GM18867 (cell line): Measurements from ENCODE around the gene CHDH.

Source experiments
- ATAC-seq: cut with Tn5 transposase; IDR thresholded peaks from one replicate; pipeline ENCODE4 v1.9.1; 2021; ENCODE audit warnings: mild to moderate bottlenecking, moderate library complexity; ENCODE audit not compliant: unreplicated experiment

CHDH gene

DNA sequence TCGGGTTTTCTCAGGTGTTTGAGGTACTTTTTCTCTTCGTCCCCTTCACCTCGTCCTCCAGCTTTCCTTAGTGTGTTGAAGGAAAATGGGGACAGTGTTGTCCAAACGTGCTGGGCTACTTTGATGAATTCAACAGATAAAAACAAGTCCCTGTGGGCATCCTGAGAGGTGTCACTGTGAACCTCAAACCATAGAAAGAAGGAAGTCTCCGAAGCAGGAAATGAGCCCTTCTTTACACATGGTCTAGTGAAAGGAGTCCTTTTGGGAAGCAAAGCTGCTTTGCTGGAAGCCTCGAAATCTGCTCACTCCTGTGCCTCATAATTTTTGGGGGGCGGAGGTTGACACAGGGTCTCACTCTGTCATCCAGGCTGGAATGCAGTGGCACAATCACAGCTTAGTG, 10.7 kb upstream of the CHDH start:
- no peak for ATAC-seq

DNA sequence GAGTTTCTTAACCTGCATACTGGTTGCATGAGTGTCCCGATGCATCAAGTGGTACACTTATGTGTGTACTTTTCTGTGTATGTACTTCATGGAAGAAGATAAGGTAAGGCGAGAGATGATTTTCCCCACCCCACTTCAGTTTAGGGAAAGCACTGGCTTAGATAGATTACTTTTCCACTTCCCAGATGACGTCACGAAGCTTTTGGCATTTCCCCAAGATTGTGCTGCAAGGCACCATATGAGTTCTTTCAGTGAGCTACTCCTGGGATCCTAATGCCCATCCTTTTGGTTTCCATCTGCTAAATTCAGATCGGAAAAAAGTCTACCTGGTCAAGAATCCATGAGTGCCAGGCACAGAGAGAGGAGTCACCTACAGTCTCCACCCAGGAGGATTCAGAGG, 4.7 kb upstream of the CHDH start:
- ATAC-seq: no peak

DNA sequence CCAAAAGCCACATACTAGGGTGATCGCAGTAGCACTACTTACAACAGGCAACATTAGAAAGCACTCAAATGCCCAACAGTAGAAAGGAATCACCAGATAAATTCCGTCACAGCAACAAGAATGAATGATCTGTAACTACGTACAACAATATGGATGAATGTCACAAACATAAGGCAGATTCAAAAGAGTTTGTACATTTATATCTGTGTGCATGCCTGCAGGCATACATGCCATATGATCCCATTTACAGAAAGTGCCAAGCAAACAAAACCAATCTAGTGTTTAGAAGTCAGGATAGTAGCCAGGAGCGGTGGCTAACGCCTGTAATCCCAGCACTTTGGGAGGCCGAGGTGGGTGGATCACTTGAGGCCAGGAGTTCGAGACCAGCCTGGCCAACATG, 3.7 kb upstream of the CHDH start:
- ATAC-seq: no peak

DNA sequence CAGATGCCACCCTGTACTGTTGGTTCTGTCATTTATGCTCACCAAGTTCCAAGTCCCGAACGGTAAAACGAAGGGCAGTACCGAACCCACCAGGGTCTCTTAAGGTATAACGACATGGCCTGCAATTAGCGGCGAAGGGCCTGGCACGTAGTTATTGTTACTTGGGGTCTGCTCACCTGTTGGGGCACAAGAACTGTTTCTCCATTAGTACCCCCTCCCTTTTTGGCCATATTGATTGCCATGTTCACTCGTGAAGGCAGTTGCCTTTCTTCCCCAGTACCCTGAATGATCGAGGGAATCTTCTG, 584 bp upstream of the CHDH start:
- ATAC-seq: no peak

DNA sequence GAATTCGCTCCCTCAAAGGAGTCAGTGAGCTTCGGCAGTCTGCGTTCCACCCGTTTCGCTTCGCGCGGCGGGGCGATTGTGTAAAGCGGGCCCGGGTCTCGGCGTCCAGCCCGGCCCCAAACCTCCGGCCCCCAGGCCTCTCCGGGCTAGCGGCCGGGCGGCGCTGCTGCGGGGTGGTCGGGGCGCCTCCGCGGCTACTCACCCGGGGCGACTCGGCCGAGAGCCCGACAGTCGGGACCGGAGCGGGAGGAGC, 412 bp downstream of the CHDH start:
- no peak for ATAC-seq

DNA sequence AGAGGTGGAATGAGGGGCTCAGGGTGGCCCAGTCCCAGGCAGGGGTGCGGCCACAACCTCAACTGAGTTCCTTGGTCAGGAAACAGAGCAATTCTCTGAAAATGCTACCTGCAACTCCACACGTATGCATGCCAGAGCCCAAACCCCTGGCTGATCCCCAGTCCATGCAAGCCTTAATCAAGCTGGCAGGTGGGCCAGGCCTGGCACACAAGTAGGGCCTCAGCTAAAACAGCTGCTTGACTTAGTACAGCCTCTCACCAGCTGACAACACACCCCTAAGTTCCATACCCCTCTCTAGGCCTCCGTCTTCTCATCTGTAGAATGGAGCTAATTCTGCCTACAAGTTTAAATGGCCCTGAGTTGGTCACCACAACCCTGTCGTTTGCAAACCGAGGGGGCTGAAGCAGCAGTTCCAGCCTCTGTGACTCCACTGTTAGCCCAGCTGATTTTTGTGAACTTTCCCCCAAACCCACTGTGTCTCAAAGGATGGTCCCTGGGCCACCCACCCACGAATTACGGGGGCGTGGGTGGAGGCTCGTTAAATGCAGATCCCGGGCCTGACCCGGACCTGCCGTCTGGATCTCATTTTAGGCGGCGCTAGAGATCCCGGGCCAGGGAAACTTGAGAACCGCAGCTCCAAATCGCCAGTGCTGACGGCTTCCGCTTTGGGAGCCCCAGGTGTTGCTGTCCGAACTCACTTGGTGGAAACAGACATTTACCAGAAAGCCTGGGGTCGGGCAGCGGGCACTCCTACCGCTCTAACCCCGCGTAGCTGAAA, 927 bp downstream of the CHDH start:
- peak; percentile 9 for ATAC-seq

DNA sequence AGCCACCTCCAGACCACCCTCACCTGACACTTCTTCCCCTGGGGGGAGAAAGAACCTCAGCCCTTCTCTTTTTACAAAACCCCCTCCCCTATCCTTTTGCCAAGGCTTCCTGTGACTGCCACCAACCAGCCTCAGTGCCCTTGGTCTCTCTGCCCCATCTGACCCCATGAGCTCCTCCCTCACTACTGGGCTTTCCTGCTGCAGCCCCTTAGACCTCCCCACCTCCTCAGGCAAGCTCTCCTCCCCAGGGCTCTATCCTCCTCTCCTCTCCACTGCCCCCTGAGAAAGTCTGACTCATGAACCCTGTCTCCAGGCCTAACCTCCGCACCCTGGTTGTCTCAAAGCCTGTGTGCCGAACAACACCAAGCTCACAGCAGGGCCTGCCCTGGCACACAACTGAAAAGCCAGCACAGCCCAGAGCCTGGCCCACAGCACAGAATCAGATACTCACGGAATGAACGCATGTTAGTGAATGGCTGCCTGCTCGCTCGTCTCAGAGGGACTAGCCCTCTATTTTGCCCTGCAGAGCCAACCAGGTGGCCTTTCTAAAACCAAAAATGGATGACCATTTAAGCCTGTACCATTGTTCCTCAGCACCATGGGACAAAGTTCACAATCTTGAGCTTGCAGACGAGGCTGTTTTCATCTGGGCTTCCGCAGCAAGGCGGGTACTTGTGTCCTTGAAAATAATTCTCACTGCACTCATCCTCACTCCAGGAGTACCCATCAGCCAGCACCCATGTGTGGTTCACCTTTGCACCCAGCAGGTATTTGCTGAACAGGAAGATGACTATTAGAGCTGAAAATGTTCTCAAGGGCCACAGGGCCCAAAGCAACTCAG, 1.7 kb downstream of the CHDH start:
- no peak for ATAC-seq

DNA sequence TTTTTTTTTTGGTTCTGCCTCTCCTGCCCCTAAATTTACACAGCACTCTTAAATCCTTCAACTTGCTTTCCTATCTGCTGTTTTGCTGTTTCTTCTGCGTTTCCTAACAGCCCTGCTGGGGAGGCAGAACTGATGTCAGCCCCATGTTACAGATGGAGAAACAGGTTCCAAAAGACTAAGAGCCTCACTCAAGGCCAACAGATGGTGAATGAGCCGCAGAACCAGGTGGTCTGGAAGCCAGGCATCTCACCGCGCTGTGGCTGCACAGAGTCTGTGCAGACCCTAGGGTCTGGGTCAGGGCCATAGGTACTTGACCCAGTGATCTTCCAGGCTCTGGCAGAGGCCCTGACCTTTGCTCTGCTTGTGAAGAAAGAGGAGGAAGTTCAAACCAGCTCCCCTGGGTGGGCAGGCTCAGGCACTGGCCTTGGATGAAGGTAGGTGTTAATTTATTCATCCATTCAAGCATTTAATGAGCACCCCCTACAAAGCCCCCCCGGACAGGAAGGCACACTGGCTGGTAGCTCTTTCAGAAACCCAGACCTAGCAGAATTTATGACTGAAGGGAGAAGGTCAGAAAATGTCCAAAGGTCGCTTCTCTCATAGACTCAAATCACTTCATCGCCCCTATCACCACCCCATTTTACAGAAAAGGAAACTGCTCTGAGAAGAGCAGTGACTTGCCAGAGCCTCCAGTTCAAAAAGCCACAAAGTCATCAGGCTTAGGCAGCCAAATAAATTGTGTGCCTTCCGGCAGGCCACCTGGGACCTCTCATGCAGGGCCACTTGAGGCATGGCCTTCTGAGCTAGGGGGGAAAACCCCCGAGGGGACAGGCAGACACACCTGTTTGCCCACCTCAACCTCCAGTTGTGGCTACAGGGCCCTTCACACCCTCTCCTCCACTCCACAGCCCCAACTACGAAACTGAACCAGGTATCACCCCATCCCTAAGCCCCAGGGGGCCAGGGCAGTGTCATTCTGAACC, 2.7 kb downstream of the CHDH start:
- peak; percentile 46 for ATAC-seq

DNA sequence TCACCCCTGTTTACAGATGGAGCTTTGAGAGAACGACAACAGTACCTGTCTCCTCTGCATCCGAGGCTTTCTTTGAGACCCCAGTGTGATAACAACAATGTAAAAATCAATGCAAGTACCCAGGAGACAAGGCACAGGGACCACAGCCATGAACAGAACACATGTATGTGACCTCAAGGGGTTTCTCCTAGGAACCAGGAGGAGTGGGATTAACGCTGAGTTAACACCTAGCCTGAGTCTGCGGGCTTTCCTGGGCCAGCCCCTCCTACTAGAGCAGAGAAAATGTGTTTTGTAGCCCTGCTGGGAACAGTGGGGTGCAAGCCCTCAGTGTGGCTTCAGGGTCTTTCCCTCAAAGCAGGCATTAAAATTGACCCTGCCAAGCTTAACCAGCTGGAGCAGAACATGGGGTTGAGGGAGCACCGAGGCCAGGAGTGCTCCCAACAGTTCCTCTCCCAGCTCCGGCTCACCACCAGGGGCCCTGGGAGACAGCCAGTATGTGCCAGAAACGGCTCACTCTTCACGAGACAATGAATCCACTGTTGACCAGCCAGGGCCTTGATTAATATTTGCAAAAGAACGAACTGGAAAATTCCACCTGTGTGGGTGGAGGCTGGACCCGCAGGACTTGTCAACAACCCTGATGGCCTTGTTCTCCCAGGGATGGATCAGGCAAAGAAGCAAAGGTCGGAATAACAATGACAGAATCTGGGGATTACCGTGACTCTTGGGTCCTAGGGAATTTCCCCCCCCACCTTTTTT, 3.6 kb downstream of the CHDH start:
- no peak for ATAC-seq

DNA sequence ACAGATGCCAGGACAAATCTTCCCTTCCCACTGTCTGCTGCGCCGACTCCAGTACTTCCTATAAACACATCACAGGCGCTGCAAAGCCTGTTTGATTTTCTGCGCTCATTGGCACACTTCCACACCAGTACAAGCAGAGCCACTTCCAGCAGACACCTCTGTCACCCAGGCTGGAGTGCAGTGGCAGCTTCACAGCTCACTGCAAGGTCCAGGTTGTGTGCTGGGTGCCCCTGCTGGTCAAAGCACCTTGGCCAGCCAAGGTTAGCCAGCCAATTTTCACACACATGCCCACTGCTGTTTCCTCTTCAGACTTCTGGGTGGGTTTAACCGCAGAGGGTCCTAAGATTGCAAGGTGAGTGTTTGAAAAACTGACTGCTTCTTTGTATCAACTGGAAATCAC, 4.9 kb downstream of the CHDH start:
- ATAC-seq: no peak

DNA sequence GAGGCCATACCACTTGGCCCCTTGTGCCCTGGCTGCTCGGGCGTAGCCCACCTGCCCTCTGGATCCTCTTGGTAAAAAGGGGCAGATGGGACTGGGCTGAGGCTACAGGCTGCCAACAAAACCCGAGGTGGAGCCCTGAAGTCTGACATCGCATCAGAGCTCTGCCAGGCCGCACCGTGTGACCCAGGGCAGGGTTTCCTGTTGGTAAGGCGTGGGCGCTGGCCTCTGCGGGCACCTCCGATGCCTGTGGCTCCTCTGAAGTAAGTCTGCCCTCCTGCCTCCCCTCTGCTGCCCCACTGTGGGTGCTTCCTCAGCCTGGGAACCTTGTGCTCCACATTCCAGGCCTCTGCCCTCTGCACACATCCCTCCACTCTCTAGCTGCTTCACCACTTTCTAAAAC, 8.9 kb downstream of the CHDH start:
- no peak for ATAC-seq

DNA sequence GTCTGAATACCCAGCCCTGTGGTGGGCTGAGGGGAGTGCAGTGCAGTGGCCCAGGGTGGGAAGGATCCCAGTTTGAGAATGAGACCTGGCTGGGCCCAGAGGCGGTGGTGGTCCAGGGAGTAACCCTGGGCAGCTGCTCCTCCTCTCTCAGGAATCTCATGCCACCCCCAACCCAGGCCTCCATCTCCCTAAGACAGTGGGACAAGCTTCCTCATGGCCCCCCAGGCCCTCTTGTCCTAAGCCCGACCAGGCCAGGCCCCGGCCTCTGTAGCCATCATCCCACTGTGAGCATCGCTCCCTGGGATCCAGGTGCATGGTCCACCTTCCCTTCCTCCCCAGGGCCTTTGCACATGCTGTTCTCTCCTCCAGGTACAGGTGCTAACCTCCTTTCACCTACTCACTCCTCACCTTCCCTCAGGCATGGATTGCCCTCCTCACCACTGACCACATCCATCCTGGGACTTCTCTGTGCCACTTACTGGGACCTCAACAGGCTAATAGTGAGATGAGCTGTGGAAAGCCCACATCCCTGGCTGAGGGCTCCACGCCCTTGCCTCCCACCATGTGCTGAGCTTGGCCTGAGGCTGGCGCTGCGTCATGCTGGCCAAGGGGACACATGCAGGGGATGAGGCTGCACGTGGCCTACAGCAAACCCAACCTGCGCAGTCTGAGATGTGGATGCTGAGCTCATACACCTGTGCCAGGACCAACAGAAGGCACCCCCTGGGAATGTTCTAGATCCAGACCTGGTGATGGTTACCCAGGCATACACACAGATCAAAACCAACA, 9.9 kb downstream of the CHDH start:
- ATAC-seq: no peak

DNA sequence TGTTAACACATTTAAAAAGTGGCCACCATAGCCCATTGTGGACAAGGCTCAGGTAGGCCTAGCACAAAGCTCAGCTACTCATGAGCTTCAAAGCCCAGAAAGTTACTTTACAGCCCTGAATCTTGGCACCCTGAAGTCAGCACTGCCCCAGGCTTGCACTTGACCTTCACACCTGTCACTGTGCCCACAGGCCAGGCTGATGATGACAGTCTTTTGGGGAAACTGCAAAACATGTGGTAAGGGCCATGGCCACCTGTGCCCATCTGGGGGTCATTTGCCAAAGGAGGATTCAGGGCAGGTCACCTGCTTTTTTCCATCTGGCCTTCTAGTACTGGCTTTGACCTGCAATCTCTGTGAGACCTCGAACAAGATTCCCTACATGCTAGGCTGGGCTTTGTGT, 11.0 kb downstream of the CHDH start:
- ATAC-seq: no peak

DNA sequence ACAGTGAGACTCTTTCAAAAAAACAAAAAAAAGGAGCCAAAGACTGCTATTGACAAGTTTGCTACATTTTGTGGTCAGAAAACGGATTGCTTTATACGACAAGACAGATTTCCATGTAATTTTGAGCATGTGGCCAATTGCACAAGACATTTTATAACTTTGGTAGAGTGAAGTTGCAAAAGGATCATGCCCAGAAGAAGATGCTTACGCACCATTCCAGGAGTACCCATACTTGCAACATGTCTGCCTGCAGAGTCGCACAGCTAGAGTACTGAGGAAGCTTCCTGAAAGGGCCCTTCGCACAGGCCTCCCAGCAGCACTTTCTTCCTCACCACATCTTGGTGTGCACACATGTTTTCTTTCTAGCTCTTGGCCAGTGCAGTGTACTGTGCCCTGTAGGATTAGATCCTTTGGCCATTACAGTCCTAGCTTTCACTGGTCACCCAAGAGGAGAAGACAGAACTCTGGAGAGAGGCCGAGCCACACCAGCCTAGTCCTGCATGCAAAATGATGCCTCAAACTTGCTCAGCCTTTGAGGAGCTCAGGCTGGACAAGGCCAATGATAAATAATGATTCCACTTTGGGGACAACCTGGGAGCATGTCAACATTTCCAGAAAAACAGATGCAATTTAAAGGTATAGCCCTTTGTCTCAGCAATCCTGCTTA, 11.7 kb downstream of the CHDH start:
- no peak for ATAC-seq

DNA sequence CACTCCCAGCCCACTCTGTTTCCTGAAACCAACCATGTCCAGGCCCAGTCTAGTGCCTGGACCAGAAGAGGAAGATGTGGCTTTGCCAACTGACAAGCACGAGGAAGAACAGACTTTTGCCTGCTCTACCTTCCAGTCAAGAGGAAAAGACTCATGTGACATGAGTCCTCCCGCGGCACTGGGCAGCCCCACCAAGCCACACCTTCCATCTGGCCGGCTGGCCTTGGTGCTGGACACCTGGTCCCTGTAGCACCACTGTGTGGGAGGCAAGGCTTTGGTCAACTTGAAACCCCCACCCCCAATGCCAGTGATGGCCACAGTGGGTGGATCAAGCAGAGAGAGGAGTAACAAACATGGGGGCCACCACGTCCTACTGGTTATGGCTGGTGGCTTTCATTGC, 12.5 kb downstream of the CHDH start:
- no peak for ATAC-seq

DNA sequence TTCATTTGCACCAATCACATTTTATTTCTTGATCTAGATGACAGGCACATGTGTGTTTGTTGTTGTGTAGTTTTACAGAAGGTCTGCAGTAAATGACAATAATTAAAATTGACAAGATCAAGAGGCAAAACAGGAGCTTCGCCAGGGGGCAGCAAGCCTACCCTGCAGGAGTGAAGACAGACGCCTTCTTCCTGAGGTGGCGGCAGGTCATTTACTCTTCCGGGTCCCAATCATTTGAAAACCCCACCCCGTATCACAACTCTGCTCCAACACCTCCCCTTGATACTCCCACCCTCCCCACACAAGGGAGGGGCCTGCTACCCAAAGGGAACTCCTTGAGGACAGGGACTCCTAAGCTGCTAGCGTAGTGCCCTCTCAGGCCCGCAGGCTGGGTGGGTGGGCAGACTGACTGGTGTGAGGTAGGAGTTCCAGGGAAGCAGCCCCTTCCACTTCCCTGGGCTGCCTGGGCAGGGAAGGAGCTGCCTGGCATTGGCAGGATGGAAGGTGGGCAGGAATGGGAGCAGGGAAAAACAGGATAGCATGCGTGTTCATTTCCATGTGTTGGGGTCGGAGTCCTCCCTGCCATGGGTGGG, 13.1 kb downstream of the CHDH start:
- ATAC-seq: no peak

DNA sequence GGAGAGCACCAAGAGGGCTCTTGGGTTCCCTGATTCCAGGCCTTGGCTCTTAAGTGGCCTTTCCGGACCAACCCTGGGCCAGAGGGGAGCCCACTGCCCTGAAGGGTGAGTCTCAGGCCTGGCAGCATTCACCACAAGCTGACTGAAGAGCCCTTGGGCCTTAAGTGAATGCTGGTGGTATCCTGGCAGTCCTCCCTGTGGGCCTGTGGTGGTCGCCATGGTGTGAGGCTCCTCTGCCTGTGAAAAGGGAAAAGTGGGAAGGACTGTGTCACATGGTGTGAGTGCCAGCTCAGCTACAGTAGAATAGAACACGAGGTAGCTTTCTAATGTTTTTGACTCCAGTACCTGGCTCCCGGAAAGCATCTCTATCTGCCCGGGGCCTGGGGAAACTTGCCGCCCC, 15.3 kb downstream of the CHDH start:
- ATAC-seq: no peak

DNA sequence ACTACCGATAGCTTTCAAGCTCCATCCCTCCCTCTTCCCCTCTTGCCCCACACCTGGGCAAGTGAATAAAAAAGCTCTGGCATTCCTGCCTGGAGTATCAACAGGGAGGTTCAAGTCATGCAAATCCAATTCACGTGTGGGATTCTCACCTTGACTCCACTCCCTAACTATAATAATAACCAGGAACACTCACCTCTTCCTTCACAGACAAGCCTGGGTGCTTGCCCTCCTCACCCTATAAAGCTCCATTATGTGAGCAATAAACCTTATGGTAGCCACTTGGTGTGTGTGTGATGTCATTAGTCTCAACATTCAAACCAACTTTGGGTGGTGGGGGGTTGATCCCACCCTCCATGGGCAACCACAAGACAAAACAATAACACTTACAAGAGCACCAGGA, 16.6 kb downstream of the CHDH start:
- no peak for ATAC-seq

DNA sequence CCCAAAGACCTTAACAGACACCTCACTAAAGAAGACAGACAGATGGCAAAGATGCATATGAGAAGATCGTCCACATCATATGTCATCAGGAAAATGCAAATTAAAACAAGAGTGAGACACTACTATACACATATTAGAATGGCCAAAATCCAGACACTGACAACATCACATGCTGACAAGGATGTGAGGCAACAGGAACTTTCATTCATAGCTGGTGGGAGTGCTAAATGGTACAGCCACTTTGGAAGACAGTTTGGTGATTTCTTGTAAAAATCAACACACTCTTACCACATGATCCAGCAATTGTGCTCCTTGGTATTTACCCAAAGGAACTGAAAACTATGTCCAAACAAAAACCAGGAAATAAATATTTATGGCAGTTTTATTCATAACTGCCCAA, 17.6 kb downstream of the CHDH start:
- no peak for ATAC-seq
